Pancreas (tissue), 10 donors: Measurements from ENCODE around the gene DIABLO. TPM values are rescaled to one million over a fixed set of nuclear protein-coding genes. Genes with fewer than 3 reads are reported as not detected.

Source experiments
- ATAC-seq, 4 donors: fragments of 200-7000 bp; cut with Tn5 transposase; one replicate each; pipeline versions ENCODE4 v1.8.0 to v1.9.1; 2020; ENCODE audit warnings: mild to moderate bottlenecking in 4 of 4, moderate library complexity in 4 of 4
- DNase-seq, 6 donors: peaks; one replicate each; pipeline ENCODE4 v3.0.0-alpha.2; 2020
- FAIRE-seq: peaks from 2 replicates; lab custom pipeline; 2012; peaks lifted over from hg19 to GRCh38; lab: Jason Lieb, UNC
- H3K27ac ChIP-seq, 4 donors: fragments of 200-600 bp; sonication (generic); 1 replicate in 3 of 4; 2 replicates in 1 of 4; pipeline versions ENCODE4 v1.5.0 to v1.8.0; 2020
- H3K27me3 ChIP-seq, 4 donors: fragments of 200-600 bp; one replicate each; pipeline ENCODE4 v1.8.0; 2021
- H3K36me3 ChIP-seq, 3 donors: fragments of 200-600 bp; sonication (generic) in 1 of 3; one replicate each; pipeline versions ENCODE4 v1.5.0 to v1.8.0; 2020 to 2021
- H3K4me1 ChIP-seq, 3 donors: fragments of 200-600 bp; one replicate each; pipeline ENCODE4 v1.8.0; 2021
- H3K4me3 ChIP-seq, 4 donors: fragments of 200-600 bp; sonication (generic) in 2 of 4; one replicate each; pipeline versions ENCODE4 v1.5.0 to v1.8.0; 2020 to 2021
- H3K9me3 ChIP-seq, 4 donors: fragments of 200-600 bp; one replicate each; pipeline ENCODE4 v1.8.0; 2021
- CTCF ChIP-seq, 4 donors: fragments of 200-600 bp; sonication (generic) in 3 of 4; IDR thresholded peaks; one replicate each; pipeline versions ENCODE4 v1.5.0 to v1.8.0; 2021; ENCODE audit warnings: antibody characterized with exemption in 4 of 4
- WGBS, 2 donors: extraction: QIAGEN DNeasy Blood & Tissue Kit; methylation state at CpG; one replicate each; pipeline ENCODE4 v1.1.7; 2013; 5-methylcytosine and 5-hydroxymethylcytosine counted together
- intact Hi-C, 3 donors: fragments of 100-400 bp; cut with DNase I; formaldehyde crosslinking; loops; one replicate each; pipeline versions ENCODE4 v1.11.1 to v1.14.2; 2022
- polyA plus RNA-seq, 2 donors: library from polyadenylated mRNA; stranded (reverse); fragments of 200-250 nt; gene quantifications; one replicate each; pipeline ENCODE4 v1.2.3, GENCODE V29; 2013
- total RNA-seq, 6 donors: library from RNA; stranded (reverse); fragmentation: NEBNext Ultra II Directional in 4 of 6; extraction: Animal tissue kit (Norgen Biotek cat#: 25700) in 4 of 6; gene quantifications; one replicate each; pipeline versions ENCODE4 v1.2.1 to v1.2.4, GENCODE V29; 2021 to 2023
- donor health status: healthy with polysubstance abuse.
- donor health status: DM: no; HTN: no; CAD: no; lungs with moderate emphysema.
- donor health status: DM: no; HTN: no; CAD: no.
- donor health status: control.
- donor health status: control.
- donor health status: Bipolar disorder and iron deficiency.
- donor health status: DM: yes; HTN: yes; CAD: no.
- donor health status: DM: no; HTN: no; CAD: no.
- donor health status: DM: no; HTN: no; CAD: no.
- donor health status: DM: yes; HTN: yes; CAD: no.

The DIABLO gene
- 10 to 100 TPM; 13.2 to 20.6 (median 18.0) TPM for total RNA-seq
- polyA plus RNA-seq: 10 to 100 TPM; 18.4 to 42.1 TPM

DNA sequence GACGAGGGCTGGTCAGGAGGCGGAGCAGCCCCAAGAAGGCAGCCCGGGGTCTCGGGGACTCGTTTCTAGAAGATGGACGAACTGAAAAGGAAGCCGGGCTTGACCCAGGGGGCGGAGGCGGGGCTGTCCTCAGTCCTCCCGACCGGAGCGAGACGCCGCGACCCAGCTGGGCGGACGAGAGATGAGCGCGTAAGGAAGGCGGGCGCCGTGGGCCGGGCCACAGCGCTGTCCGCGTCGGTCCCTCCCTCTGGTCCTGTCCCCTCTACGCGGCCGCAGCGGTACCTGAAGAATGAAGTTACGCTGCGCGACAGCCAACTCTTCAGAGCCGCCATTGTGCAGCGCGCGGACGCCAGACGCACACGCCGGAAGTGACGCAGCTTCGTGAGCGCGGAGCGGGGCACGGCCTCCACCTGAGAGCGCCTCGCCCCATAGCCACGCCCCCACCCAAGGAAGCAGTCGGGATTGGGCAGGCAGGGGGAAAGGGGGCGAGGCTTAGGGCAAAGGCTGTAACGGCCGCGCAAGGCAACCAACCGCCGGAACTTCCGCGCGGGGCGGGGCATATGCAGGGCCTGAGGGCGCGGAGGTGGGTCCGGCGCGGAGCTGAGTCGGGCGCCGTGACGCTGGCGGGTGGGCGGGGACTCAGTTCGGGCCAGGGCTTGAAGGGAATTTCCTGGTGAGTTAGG, at the start of gene DIABLO:
Gene DIABLO (minus strand): TSS at position 370 of the 683 bp plus-strand sequence. CDS start 38 bp downstream, at position 332.
- H3K4me3 ChIP-seq: peak within 1 kb of the TSS; percentile 88 to 99 (median 90)
- peak; percentile 92 for FAIRE-seq
- peaks cover 0 to 16% (median 0%) of the 10 kb centered on the region in 3 donors for H3K36me3 ChIP-seq
- H3K27ac ChIP-seq: peak within 1 kb of the TSS; percentile 87 to 94 (median 92)
- TF ChIP-seq CTCF (IDR thresholded peaks at IDR 0.05): no peak
- H3K27me3 ChIP-seq: no peaks in the 10 kb centered on the region
- H3K9me3 ChIP-seq: no peaks in the 10 kb centered on the region
- peak; percentile 94 to 97 (median 95) for ATAC-seq
- H3K4me1 ChIP-seq: peaks cover 9 to 21% (median 15%) of the 10 kb centered on the region in 3 donors
- 1% methylated on average over 58 to 74 of the region's 74 CpGs for WGBS, 2 donors
- peak; percentile 99 to 100 (median 100) for DNase-seq
- intact Hi-C loops: no loop called here

DNA sequence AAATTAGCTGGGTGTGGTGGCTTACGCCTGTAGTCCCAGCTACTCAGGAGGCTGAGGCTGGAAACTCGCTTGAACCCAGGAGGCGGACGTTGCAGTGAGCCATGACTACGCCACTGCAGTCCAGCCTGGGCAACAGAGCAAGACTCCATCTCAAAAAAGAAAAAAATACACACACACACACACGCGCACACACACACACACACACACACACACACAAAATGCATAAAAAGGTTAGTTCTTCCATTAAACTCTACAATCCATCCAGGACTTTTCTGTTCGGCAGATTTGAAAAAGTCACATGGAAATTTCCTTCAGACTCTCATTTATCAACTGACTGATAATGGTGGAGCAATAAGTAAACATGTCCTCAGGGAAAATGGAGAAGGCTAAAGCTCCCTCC, 49.6 kb upstream of the DIABLO start:
- Histone ChIP-seq H3K27ac (no peak overlapping the region), H3K4me3 (no peak overlapping the region), H3K27me3 (no peaks in the 10 kb centered on the region), H3K36me3 (peaks cover 2 to 36% (median 3%) of the 10 kb centered on the region in 3 donors), H3K9me3 (no peaks in the 10 kb centered on the region), H3K4me1 (no peaks in the 10 kb centered on the region)
- DNase-seq (no peak), FAIRE-seq (no peak), ATAC-seq (no peak)
- intact Hi-C loops: no loop called here
- 76 to 79% methylated on average over 8 of the region's 8 CpGs for WGBS, 2 donors
- no peak for TF ChIP-seq CTCF (IDR thresholded peaks at IDR 0.05)

GRCh38 chr12:122266230-122266901, 40.5 kb upstream of the DIABLO start, which contains the start of gene VPS33A:
Gene VPS33A, minus strand, starts transcription at chr12:122266494. Its CDS starts 86 bp downstream, at chr12:122266408.
- H3K4me3 ChIP-seq: peak within 1 kb of the TSS; percentile 56 to 92 (median 76)
- intact Hi-C loops: no loop called here
- WGBS, 2 donors: 0 to 1% methylated on average over 54 to 56 of the region's 56 CpGs
- H3K9me3 ChIP-seq: no peaks in the 10 kb centered on the region
- peak within 1 kb of the TSS; percentile 82 to 90 (median 84) for H3K27ac ChIP-seq
- peaks cover 0 to 8% (median 0%) of the 10 kb centered on the region in 3 donors for H3K4me1 ChIP-seq
- ATAC-seq (peak; percentile 94 to 98 (median 96)), DNase-seq (peak; percentile 94 to 99 (median 98)), FAIRE-seq (no peak)
- H3K27me3 ChIP-seq: no peaks in the 10 kb centered on the region
- no peak for TF ChIP-seq CTCF (IDR thresholded peaks at IDR 0.05)
- peaks cover 0 to 13% (median 1%) of the 10 kb centered on the region in 3 donors for H3K36me3 ChIP-seq

- H3K9me3 ChIP-seq: no peaks in the 10 kb centered on the region
- H3K27me3 ChIP-seq: no peaks in the 10 kb centered on the region
- peak in 1 of 6 donors; percentile 49 for DNase-seq
- no peak for TF ChIP-seq CTCF (IDR thresholded peaks at IDR 0.05)
- peaks cover 0 to 8% (median 0%) of the 10 kb centered on the region in 3 donors for H3K4me1 ChIP-seq
- peak; percentile 26 to 72 (median 56) for ATAC-seq
- peak overlapping the region; percentile 56 to 92 (median 76) for H3K4me3 ChIP-seq
- WGBS, 2 donors: 0 to 1% methylated on average over 17 of the region's 17 CpGs
- H3K27ac ChIP-seq: peak overlapping the region; percentile 82 to 90 (median 84)
- no peak for FAIRE-seq
- intact Hi-C loops: no loop called here
- peaks cover 0 to 18% (median 6%) of the 10 kb centered on the region in 3 donors for H3K36me3 ChIP-seq
These were observed 40.0 kb upstream of the DIABLO start for GRCh38 chr12:122265886-122266229.
